ENCODE data around the gene GFY.

- TF ChIP-seq CTCF (conservative IDR thresholded peaks at IDR 0.05 in 1 of 2, IDR thresholded peaks at IDR 0.05 in 1 of 2; ENCODE audit: extremely low read depth in 1 of 2, insufficient read depth in 1 of 2, low read depth in 1 of 2, low read length in 2 of 2), result no peak
- TF ChIP-seq EZH2 (IDR thresholded peaks at IDR 0.05; ENCODE audit: borderline replicate concordance, low read length), result no peak
Observed at GRCh38 chr19:49438261-49438660, 13.1 kb downstream of the GFY start.

All from mammary epithelial cell (primary cell).